NCI-H2081 (cell line): ENCODE data around the gene TCTN1.
"Not testable (repeated sequence)": the region's sequence is repeated elsewhere in the genome, so short reads cannot be mapped to it uniquely, and the experiment has no call there.

ENCODE experiments used
- DNase-seq, 2 experiments: peaks; one replicate each; lab custom pipeline; 2025; lab: John Stamatoyannopoulos, UW

TCTN1 gene

GRCh38 chr12:110585231-110585799, 28.6 kb upstream of the TCTN1 start:
- no peak for DNase-seq

- DNase-seq: not testable (repeated sequence)
These were observed 26.8 kb upstream of the TCTN1 start for GRCh38 chr12:110587102-110587501.

DNA sequence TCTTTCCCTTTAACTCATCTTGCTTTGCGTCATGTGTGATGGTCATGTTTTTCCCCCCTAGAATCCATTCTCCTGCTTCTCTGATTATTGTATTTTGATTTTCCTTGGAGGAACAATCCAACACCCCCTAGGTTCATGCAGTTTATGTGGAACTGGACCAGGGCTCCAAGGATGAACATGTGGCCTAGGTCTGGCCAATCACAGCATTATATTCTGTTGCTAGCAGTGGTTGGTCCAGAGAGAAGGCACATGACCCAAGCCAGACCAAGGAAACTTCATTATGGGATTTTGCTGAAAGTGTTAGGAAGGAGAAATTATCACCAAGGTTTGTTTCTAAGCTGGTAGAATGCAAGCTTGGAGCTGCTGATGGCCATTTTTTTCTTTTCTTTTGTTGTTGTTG, 23.9 kb upstream of the TCTN1 start:
- no peak for DNase-seq

DNA sequence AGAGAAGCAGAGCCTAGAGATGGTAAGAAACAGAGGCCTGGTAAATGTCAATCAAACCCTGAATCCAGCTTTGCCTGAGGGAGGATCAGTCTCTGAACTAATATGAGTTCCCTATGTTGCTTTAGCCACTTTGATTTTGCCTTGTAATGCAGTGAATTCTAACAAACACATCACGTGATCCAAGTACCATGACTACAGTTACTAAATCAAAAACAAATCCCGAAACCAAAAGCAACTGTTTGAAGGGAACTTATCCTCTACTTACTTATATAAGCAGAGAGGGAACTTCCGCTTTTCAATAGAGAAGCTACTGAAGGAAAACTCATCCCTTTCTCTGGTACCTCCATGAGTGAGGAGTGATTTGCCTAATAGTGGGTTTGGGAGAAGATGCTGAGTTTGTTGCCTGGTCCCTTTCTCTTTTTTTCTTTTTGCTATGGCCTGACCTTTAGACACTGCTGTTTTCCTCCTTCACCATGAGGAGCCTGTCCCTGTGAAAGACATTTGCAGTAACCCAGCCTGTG, 23.1 kb upstream of the TCTN1 start:
- DNase-seq: no peak

DNA sequence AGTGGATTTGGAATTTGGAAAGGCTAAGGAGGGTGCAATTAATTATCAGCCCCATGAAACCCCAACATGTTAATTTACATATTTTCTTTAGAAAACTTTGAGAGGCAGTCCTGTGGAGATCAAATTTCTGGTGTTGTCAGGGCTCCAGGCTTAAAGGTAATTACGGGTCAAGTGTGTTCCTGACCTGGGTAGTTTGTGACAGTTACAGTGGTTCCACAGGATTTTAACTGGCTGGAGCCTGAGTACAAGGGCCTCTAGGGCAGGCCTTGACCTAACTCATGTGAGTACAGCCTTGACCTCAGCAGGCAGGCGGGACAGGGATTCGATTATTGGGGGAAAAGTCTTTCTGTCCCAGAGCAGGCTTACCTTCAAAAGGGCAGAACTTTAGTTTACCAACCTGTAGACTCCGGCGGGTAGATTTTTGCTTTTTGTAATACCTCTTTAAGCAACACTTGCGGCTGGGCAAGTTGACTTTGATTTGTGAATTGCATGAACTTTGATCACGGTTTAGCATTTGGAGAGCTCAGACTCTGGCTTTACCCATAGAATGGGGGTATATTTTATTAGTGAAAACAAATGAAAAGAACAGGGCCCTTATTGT, 22.4 kb upstream of the TCTN1 start:
- no peak for DNase-seq

DNA sequence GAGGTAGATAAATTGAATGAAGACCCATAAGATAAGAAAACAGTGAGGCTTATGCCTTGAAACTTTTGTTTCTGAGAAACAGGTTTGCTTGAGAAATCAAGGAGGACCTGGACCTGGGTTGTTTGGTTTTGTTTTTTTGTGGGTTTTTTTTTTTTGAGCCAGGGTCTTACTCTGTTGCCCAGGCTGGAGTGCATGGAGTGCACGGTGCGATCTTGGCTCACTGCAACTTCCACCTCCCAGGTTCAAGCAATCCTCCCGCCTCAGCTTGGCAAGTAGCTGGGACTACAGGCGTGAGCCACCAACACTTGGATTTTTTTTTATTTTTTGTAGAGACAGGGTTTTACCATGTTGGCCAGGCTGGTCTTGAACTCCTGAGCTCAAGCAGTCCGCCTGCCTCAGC, 21.9 kb upstream of the TCTN1 start:
- no peak for DNase-seq

DNA sequence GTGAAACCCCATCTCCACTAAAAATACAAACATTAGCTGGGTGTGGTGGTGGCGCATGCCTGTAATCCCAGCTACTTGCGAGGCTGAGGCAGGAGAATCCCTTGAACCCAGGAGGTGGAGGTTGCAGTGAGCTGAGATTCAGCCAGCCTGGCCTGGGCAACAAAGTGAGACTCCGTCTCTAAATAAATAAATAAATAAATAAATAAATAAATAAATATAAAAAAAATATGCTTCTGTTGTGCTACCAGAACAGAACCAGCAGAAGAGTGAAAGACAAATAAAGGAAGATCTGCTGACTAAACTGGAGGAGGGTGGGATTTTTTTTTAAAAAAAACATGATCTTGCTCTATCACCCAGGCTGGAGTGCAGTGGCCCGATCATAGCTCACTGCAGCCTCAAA, 21.0 kb upstream of the TCTN1 start:
- not testable (repeated sequence) for DNase-seq

GRCh38 chr12:110597885-110598284, 16.0 kb upstream of the TCTN1 start:
- no peak for DNase-seq

DNA sequence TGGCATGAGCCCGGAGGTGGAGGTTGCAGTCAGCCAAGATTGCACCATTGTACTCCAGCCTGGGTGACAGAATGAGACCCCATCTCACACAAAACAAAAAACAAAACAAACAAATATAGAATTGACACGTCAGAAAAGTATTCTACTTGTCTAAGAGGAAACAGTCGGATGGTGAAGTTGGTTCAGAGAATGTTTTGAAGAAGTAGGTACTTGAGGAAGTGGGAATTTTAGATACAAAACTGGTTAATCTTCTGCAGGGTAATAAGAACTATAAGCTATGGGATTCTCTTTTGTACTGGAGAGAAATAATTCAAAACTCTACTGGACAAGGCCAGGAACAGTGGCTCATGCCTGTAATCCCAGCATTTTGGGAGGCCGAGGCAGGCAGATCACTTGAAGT, 14.6 kb upstream of the TCTN1 start:
- DNase-seq: no peak

GRCh38 chr12:110600254-110600653, 13.7 kb upstream of the TCTN1 start:
- DNase-seq: peak in 1 of 2 experiments; percentile 22

GRCh38 chr12:110602085-110602814, 11.7 kb upstream of the TCTN1 start:
- peak; percentile 49 to 63 for DNase-seq

- DNase-seq: no peak
These were observed 7.7 kb upstream of the TCTN1 start for GRCh38 chr12:110606253-110606611.

DNA sequence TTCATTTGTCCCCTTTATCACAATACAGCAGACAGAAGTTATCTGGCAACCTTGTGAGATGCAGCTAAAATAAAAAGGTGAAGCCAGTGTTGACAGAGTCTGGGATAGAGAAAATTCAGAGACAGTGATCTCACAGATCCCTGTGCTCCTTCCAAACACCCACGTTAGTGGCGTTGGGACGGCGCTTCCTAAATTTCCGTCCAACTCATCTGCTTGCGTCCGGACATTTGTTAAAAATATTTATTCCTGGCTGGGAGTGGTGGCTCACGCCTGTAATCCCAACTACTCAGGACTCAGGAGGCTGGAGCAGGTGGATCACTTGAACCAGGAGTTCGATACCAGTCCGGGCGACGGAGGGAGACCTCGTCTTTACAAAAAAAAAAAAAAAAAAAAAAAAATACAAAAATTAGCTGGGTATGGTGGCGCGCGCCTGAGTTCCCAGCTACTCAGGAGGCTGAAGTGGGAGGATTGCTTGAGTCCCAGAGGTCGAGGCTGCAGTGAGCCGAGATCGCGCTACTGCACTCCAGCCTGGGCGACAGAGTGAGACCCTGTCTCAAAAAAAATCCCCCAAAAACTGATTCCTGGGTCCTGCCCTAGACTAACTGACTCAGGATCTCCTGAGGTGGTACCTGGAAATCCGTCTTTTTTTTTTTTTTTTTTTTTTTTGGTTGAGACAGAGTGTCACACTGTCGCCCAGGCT, 708 bp upstream of the TCTN1 start:
- DNase-seq: no peak

DNA sequence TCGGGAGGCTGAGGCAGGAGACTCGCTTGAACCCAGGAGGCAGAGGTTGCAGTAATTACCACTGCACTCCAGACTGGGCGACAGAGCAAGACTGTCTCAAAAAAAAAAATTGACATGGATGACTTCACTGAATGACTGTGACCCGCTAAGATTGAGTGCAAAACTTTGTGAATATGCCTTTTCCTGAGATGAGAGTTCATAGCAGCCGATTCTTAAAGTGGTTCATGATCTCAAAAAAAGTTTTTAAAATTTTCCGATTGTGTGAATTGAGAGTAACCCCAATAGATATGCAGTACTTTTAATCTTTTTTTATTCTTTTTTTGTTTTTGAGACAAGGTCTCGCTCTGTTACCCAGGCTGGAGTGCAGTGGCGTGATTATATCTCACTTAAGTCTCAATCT, 1.2 kb downstream of the TCTN1 start:
- no peak for DNase-seq

DNA sequence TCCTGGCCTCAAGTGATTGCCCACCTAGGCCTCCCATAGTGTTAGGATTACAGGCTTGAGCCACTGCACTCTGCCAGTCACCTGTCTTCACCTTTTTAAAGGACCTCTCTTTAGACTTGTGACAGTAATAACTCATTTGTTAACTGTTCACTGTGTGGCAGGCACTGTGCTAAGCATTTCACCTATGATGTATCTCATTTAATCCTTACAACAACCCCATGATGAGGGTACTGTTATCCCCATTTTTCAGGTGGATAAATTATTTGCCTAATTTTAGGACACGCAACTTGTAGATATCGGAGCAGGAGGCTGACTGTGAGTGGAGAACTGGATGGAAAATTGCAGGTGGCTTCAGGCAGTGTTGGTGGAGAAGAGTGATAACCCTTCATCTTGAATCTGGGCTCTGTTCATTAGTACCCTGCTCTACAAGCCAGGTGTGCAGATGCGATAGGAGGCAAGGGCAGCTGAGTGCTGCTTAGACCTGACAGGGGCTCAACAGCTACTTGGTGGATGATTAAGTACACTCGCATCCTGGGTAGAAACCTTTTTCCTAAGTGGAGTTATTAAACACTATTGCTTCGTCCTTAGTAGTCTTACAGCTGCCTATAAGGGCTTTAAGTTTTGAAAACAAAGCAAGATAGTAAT, 2.7 kb downstream of the TCTN1 start:
- no peak for DNase-seq

- no peak for DNase-seq
These were observed 5.6 kb downstream of the TCTN1 start for GRCh38 chr12:110619534-110619953.

- no peak for DNase-seq
These were observed 8.7 kb downstream of the TCTN1 start for GRCh38 chr12:110622582-110622981.

DNA sequence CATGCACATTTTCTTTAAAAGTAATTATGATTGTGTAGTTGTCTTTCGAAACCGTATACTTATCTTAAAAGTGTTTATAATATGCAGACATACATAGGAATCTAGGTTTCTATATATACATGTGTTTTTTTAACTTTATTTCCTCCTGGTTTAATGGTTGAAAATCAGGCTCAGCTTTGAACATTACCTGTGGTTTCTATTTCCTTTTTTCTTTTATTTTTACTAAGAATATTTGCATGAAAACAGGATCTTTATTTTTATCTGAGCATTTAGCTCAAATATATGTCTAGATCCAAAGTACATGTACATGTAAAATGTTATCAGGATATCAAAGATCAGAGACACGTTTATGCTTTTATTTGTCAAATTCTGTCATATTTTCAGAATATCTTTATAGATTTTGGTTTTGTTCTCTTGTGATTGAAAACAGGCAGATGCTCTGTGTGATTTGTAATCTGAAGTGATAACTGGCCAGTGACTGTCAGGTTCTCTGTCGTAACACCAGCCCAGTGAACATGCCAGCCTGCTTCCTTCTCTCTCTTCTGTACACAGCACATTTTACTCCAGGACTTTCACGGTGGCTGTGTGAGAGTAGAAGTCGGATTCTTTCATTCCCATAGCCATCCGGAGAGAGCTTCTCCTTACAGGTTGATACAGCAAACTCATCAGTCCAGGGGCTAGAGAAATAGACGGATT, 13.7 kb downstream of the TCTN1 start:
- DNase-seq: no peak

DNA sequence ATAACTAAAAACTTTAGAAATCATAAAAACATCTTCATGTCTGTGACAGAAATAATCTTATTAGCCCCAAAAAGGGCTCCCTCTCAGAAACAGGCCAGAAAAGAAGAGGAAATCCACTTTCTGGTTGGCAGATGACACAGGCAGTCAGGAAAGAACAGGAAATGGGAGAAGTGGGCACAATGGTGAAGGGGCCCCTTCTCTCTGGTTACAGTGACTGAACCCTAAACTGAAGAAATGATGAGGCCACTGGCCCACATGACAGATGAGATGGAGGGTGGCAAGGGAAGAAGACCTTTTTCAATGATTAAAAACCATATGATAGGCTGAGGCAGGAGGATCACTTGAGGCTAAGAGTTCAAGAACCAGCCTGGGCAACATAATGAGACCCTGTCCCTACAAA, 21.1 kb downstream of the TCTN1 start:
- DNase-seq: no peak

- DNase-seq: no peak
These were observed 22.6 kb downstream of the TCTN1 start for GRCh38 chr12:110636516-110636915.

DNA sequence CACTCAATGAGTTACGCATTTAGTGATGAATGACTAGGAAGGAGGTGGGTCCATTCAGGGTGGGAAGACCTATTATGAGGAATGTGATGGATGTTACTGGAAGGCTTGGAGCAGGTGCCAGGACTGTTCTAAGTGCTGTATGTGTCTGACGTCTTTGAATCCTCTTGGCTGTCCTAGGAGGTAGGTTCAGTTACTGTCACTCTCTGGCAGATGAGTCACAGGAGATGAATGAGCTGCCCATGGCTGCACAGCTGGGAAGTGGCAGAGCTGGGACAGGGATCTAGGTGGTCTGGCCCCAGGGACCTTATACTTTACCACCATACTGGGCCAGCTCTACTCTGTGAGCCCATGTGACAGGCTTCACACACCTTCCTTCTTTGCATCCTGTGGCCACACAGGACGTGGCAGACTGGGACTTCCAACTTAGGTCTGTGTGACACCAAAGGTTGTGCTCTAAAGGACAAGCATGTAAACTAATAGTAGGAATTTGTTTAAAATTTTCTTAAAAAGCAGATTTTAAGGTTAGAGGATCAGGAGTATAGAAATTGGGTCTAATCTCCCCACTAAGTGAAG, 24.0 kb downstream of the TCTN1 start:
- DNase-seq: no peak
